BLaER1 (cell line): Measurements from ENCODE around the gene MRGPRD.

Experiments used
- H3K27ac ChIP-seq: shearing (Covaris generic); formaldehyde crosslinking; 2 replicates; pipeline ENCODE4 v1.8.1; 2022
- H3K27me3 ChIP-seq: shearing (Covaris generic); formaldehyde crosslinking; 2 replicates; pipeline ENCODE4 v1.8.1; 2022
- H3K36me3 ChIP-seq: shearing (Covaris generic); formaldehyde crosslinking; 2 replicates; pipeline ENCODE4 v1.8.1; 2022
- H3K4me1 ChIP-seq: shearing (Covaris generic); formaldehyde crosslinking; 2 replicates; pipeline ENCODE4 v1.8.1; 2022
- H3K4me2 ChIP-seq: shearing (Covaris generic); formaldehyde crosslinking; 2 replicates; pipeline ENCODE4 v1.8.1; 2022
- H3K4me3 ChIP-seq: shearing (Covaris generic); formaldehyde crosslinking; 2 replicates; pipeline ENCODE4 v1.8.1; 2022
- H3K9ac ChIP-seq: shearing (Covaris generic); formaldehyde crosslinking; 2 replicates; pipeline ENCODE4 v1.8.1; 2022
- H3K9me3 ChIP-seq: shearing (Covaris generic); formaldehyde crosslinking; 2 replicates; pipeline ENCODE4 v1.8.1; 2022
- H4K20me1 ChIP-seq: shearing (Covaris generic); formaldehyde crosslinking; 2 replicates; pipeline ENCODE4 v1.8.1; 2022
- Cebpa-rat ChIP-seq: shearing (Covaris generic); IDR thresholded peaks from 2 replicates; pipeline ENCODE4 v1.8.1; 2022

MRGPRD gene

DNA sequence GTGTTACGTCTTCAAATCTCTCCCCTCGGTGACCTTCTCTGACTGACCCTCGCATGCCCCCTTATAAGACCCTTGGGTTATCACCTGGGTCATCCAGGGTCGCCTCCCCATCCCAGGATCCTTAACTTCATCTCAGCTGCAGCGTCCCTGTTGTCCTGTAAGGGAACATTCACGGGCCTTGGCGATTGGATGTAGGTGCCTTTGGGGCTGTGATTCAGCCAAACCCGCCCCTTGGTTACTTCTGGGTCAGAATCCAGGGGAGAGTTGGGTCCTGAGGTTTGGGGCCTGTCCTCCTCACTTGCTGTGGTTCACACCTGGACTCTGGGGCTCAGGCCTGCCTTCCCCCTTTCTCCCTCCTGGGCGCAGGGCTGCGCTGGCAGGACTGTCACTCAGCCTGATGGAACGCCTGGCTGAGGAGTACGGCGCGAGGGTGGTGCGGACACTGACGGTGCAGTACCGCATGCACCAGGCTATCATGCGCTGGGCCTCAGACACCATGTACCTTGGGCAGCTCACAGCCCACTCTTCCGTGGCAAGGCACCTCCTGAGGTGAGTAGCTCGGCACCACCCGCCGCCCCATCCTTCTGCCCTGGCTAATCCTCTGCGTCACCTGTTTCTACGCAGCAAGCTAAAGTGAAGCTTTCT is 47.7 kb downstream of the MRGPRD start:
- Histone ChIP-seq H4K20me1 (peaks cover 59% of the 10 kb centered on the region), H3K27ac (no peak overlapping the region), H3K9ac (no peak overlapping the region), H3K9me3 (no peaks in the 10 kb centered on the region; the same call in 1 of the 2 replicates), H3K27me3 (no peaks in the 10 kb centered on the region), H3K36me3 (peaks cover 99% of the 10 kb centered on the region), H3K4me3 (no peak overlapping the region), H3K4me1 (peaks cover 28% of the 10 kb centered on the region), H3K4me2 (no peak overlapping the region)
- no peak for TF ChIP-seq Cebpa-rat

GRCh38 chr11:68932358-68932757 is 48.4 kb downstream of the MRGPRD start:
- no peak overlapping the region for H3K27ac ChIP-seq
- no peaks in the 10 kb centered on the region for H3K27me3 ChIP-seq
- H3K4me2 ChIP-seq: peak overlapping the region; percentile 60
- peaks cover 34% of the 10 kb centered on the region for H3K4me1 ChIP-seq
- H3K4me3 ChIP-seq: no peak overlapping the region
- no peak for TF ChIP-seq Cebpa-rat
- H3K9ac ChIP-seq: no peak overlapping the region
- H3K9me3 ChIP-seq: no peaks in the 10 kb centered on the region; the same call in 1 of the 2 replicates
- H4K20me1 ChIP-seq: peaks cover 53% of the 10 kb centered on the region
- H3K36me3 ChIP-seq: peaks cover 99% of the 10 kb centered on the region

DNA sequence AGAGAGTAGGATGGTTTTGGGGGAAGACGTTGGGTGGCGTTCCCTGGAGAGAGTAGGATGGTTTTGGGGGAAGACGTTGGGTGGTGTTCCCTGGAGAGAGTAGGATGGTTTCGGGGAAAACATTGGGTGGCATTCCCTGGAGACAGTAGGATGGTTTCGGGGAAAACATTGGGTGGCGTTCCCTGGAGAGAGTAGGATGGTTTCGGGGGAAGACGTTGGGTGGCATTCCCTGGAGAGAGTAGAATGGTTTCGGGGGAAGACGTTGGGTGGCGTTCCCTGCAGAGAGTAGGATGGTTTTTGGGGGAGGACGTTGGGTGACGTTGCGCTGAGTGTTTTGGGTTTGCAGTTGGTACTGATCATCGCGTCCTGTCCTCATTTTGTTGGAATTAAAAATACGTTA is 48.9 kb downstream of the MRGPRD start:
- H3K36me3 ChIP-seq: peaks cover 99% of the 10 kb centered on the region
- no peak overlapping the region for H3K9ac ChIP-seq
- no peak for TF ChIP-seq Cebpa-rat
- H3K9me3 ChIP-seq: peaks cover 4% of the 10 kb centered on the region
- peaks cover 48% of the 10 kb centered on the region for H4K20me1 ChIP-seq
- peaks cover 38% of the 10 kb centered on the region for H3K4me1 ChIP-seq
- no peak overlapping the region for H3K4me3 ChIP-seq
- H3K4me2 ChIP-seq: peak overlapping the region; percentile 60
- H3K27me3 ChIP-seq: no peaks in the 10 kb centered on the region
- H3K27ac ChIP-seq: no peak overlapping the region

DNA sequence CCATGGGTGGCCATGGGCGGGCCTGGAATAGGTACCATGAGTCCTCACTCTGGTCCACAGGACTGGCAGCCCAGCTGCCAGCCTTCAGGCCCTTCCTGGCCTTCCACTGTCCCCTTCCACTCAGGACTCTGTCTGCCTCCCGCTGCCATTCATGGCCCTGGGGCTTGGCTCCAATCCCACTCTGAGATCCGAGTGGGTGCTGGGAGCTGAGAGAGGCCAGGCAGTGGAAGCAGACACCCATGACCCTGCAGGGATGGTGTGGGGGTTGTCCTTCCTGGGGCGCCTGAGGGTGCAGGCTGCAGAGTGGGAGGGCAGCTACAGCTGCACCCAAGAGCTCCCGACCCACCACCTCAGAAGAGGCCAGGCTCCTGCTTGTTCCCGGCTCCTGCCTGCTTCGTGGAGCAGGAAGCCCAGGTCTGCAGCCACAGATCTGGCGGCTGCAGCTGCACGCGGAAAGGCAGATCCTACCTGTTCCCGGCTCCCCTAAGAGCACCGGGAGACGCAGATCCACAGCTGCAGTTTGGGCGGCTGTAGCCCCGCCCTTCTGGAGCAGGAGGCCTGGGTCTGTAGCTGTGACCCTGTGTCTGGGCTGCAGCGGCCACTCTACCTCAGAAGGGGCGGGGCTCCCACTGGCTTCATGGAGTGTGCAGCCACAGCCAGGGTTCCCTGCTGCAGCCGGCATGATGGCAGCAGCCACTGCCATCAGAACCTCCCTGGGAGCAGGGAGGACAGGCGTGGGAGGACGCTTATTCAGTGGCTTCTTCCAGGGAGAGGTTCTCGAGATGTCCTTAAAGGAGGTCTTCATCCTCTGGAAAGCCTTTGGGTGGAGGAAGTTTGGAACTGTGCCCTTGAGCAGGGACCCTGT is 49.6 kb downstream of the MRGPRD start:
- Histone ChIP-seq H3K27ac (no peak overlapping the region), H3K36me3 (peaks cover 99% of the 10 kb centered on the region), H3K4me3 (no peak overlapping the region), H3K4me1 (peaks cover 39% of the 10 kb centered on the region), H4K20me1 (peaks cover 45% of the 10 kb centered on the region), H3K27me3 (no peaks in the 10 kb centered on the region), H3K9me3 (peaks cover 11% of the 10 kb centered on the region), H3K9ac (no peak overlapping the region), H3K4me2 (peak overlapping the region; percentile 60)
- no peak for TF ChIP-seq Cebpa-rat
